ENCODE measurements around the gene ZNF397. TPM values are rescaled to one million over a fixed set of nuclear protein-coding genes. Genes with fewer than 3 reads are reported as not detected.

ZNF397 gene
- total and polyA plus RNA-seq, 9 of the 15 experiments (the other 6 are each of a cell fraction or from before 2014, with no cell fraction given): 6.4 to 24.2 (median 19.3) TPM

GRCh38 chr18:35240664-35241447 lies at the start of gene ZNF397 (continued):
- no peak for TF ChIP-seq MYBL2 (IDR thresholded peaks at IDR 0.05; ENCODE audit: low read depth)
- TF ChIP-seq MYBL2 (CRISPR knock-in tag; IDR thresholded peaks at IDR 0.05; ENCODE audit: borderline replicate concordance): no peak
- peak in 1 of 2 experiments; percentile 79 for TF ChIP-seq NCOA2 (IDR thresholded peaks at IDR 0.05; ENCODE audit: partially characterized antibody in 2 of 2)
- TF ChIP-seq SMC3 (conservative IDR thresholded peaks at IDR 0.05; ENCODE audit: insufficient read depth, low read depth, low read length): no peak
- no peak for TF ChIP-seq ZBTB43 (CRISPR knock-in tag; IDR thresholded peaks at IDR 0.05)
- no peak for TF ChIP-seq RBM25 (IDR thresholded peaks at IDR 0.05; ENCODE audit: low read depth, low read length, severe bottlenecking)
- no peak for TF ChIP-seq SMARCA4 (IDR thresholded peaks at IDR 0.05)
- TF ChIP-seq, protein P1, sequence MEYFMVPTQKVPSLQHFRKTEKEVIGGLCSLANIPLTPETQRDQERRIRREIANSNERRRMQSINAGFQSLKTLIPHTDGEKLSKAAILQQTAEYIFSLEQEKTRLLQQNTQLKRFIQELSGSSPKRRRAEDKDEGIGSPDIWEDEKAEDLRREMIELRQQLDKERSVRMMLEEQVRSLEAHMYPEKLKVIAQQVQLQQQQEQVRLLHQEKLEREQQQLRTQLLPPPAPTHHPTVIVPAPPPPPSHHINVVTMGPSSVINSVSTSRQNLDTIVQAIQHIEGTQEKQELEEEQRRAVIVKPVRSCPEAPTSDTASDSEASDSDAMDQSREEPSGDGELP (CRISPR knock-in tag; IDR thresholded peaks at IDR 0.05; ENCODE audit: borderline replicate concordance): peak; percentile 77
- TF ChIP-seq SFPQ (IDR thresholded peaks at IDR 0.05; ENCODE audit: low read depth, low read length): no peak
- TF ChIP-seq PTBP1 (IDR thresholded peaks at IDR 0.05; ENCODE audit: low read depth, low read length): no peak
- TF ChIP-seq DACH1 (IDR thresholded peaks at IDR 0.05; ENCODE audit: partially characterized antibody): peak; percentile 7
- peak; percentile 73; the same call in 1 of the 2 replicates for TF ChIP-seq MYC (IDR thresholded peaks at IDR 0.05; ENCODE audit: low read depth, low read length)
- 0 out of 2 replicates have a peak, but pooled peaks have one; percentile 7 for TF ChIP-seq MYC (CRISPR knock-in tag; IDR thresholded peaks at IDR 0.05; ENCODE audit: borderline replicate concordance, low read depth)
- TF ChIP-seq SMARCC2 (IDR thresholded peaks at IDR 0.05; ENCODE audit: low read depth): no peak; the same call in 1 of the 2 replicates
- TF ChIP-seq ZNF354B (CRISPR knock-in tag; IDR thresholded peaks at IDR 0.05): no peak
- TF ChIP-seq POLR3A (IDR thresholded peaks at IDR 0.05; ENCODE audit: borderline replicate concordance, extremely low read depth, insufficient read depth, insufficient read length): no peak
- TF ChIP-seq ZNF586 (CRISPR knock-in tag; conservative IDR thresholded peaks at IDR 0.05): no peak; the same call in 1 of the 2 replicates
- TF ChIP-seq, protein P2, sequence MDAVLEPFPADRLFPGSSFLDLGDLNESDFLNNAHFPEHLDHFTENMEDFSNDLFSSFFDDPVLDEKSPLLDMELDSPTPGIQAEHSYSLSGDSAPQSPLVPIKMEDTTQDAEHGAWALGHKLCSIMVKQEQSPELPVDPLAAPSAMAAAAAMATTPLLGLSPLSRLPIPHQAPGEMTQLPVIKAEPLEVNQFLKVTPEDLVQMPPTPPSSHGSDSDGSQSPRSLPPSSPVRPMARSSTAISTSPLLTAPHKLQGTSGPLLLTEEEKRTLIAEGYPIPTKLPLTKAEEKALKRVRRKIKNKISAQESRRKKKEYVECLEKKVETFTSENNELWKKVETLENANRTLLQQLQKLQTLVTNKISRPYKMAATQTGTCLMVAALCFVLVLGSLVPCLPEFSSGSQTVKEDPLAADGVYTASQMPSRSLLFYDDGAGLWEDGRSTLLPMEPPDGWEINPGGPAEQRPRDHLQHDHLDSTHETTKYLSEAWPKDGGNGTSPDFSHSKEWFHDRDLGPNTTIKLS (IDR thresholded peaks at IDR 0.05; ENCODE audit: borderline replicate concordance, low read depth): peak; percentile 73; the same call in 1 of the 2 replicates
- no peak for TF ChIP-seq ESRRB (CRISPR knock-in tag; IDR thresholded peaks at IDR 0.05; ENCODE audit: borderline replicate concordance)
- TF ChIP-seq SAFB (IDR thresholded peaks at IDR 0.05; ENCODE audit: borderline replicate concordance, low read depth, low read length): peak; percentile 14; the same call in 1 of the 2 replicates
- TF ChIP-seq ZC3H11A (IDR thresholded peaks at IDR 0.05; ENCODE audit: low read depth, low read length): no peak
- no peak for TF ChIP-seq CBFA2T2 (conservative IDR thresholded peaks at IDR 0.05)
- no peak for TF ChIP-seq ZNF24 (IDR thresholded peaks at IDR 0.05)

Data from K562 (cell line).